Activated CD4-positive, CD25-positive, alpha-beta regulatory T cell treated with anti-CD3 and anti-CD28 coated beads, Interleukin-2, amount 50 U/mL, for 72 hours (primary cell): ENCODE data around the gene SEC14L5.
"Not testable (repeated sequence)": the region's sequence is repeated elsewhere in the genome, so short reads cannot be mapped to it uniquely, and the experiment has no call there.

ENCODE experiments used
- DNase-seq: peaks from one replicate; pipeline ENCODE4 v3.0.0; 2021

SEC14L5 gene

DNA sequence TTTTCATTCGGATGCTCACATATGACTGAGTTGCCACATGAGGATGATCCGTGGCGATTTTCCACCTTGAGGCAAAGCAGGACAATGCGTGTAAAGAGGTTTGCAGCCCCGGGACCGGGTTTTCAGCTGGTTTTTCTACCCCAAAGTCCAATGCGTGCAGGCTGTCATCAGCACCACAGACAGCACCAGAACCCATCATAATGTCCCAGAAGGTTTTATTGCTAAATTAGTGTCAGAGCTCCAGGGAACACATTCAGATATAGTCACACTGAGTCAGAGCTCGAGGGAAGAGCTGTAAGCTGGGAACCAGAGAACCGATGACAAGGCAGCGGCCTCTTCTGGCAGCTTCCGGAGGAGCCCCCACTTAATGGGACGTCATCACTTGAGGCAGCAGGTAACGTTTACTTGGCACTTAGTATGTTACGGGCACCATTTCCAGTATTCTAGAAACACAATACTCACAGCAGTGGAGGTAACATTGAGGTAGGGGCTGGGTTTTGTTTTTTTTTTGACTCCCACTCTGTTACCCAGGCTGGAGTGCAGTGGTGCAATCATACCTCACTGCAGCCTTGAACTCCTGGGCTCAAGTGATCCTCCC lies 84.5 kb downstream of the SEC14L5 start:
- DNase-seq: no peak

- DNase-seq: no peak
Measured at GRCh38 chr16:5044011-5044540, 85.9 kb downstream of the SEC14L5 start.

GRCh38 chr16:5044581-5044980 lies 86.5 kb downstream of the SEC14L5 start:
- not testable (repeated sequence) for DNase-seq

DNA sequence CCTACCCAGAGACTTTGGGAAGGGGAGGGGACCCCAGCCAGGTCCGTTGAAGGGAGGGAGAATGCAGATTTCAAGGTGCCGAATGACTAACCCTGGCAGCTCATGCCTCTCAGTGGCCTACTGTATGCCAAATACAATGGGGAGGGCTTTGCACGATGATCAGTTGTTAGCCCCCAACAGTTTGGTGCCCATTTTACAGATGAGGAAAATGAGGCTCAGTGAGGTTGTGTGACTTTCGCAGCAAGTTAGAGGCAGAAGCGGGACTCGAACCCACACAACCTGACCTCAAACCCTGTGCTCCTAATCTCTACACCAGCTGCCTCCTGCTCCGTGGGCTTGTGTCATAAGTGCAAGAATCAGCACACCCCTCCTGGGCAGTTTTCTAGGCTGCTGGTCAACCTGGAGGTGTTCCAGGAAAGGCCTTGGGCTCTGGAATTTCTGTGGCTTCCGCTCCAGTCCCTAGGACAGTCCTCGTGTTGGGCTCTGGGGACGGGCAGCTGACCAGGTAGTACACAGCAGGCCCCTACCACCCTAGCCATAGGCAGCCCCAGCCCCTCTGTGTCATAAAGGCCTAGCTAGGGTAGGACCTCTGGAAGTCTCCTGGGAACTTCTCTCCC lies 87.5 kb downstream of the SEC14L5 start:
- DNase-seq: no peak

GRCh38 chr16:5046914-5047313 lies 88.8 kb downstream of the SEC14L5 start:
- no peak for DNase-seq

DNA sequence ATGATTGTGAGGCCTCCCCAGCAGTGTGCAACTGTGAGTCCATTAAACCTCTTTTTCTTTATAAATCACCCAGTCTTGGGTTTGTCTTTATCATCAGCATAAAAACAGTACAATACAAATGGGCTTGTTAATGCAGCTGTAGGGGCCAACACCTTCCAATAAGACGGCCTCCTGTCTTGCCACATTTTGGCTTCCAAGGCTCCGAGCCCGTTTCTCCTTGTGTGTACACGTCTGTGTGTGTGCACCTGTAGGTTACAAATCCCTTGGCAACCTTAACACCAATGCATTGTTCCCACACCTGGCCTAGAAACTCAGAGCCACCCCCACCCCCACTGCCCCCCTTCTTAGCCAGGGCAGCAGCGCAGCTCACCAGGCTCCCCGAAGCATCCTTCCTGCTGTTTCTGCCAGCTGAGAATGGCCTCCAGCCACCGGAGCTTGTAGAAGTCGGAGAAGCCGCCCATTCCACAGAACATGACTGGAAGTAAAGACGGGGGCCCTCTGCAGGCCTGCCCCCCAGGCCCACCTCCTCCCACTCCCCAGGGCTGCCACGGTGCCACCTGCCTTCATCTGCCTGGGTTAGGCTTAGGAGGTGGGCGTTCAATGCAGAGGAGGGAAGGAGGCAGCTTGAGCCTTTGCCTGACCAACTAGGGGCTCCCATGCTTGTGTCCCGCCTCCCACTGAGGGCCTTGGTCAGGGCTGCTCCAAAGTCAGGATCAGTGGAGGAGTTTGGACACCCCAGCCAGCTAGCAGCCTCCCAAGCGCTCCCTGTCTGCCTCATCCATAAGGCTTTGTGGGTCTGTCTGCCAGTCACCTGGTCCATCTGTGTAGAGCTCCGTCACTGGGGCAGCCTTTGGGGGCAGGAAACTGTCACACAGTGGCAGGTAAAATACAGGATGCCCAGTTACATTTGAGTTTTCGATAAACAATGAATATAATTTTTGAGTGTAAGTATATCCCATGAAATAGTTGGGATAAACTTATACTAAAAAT lies 97.0 kb downstream of the SEC14L5 start:
- DNase-seq: no peak

DNA sequence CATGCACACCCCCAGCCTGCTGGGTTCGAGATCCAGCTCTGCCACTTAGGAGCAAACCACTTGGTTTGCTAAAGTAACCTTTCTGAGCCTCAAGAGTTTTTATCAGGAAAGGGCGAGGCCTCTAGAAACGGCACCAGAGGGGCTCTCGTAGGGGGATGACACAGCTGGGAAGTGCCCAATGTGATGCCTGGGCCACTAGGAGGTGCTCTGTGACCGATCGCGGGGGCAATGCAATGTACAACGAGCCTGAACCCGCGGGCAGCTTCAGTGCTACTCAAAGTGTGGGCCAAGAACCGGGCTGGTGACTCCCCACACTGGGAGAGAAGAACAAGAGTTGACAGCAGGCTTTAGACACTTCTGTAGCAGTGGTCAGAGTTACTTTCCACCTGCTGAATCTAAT lies 98.2 kb downstream of the SEC14L5 start:
- no peak for DNase-seq

- DNase-seq: no peak
Measured at GRCh38 chr16:5058476-5058875, 100.3 kb downstream of the SEC14L5 start.

- DNase-seq: no peak
Measured at GRCh38 chr16:5059386-5060072, 101.4 kb downstream of the SEC14L5 start.

DNA sequence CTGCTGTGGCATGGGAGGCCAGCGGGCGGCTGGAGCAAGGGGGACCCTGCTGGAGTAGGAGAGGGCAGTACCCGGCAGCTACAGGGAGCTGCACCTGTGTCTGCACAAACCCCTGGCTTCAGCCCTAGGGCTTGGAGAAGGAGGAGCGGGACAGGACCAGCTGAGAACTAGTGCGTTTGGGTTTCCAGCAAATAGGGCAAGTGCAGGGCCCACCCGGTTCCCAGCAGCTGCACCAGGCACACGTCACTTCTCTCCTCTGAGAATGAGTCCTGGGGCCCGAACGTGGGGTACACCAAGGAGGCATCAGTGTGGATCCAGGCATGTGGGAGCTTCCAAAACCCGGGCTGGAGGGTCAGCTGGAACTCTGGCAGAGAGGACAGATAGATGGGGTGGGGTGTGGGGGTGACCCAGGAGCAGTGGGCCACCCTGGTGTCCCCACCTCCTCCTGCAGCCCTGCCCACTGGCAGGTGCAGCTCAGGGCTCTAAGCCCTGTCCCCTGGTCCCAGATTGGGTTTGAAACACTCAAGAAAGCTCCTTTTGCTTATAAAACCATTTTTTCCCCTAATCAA lies 102.0 kb downstream of the SEC14L5 start:
- DNase-seq: no peak

DNA sequence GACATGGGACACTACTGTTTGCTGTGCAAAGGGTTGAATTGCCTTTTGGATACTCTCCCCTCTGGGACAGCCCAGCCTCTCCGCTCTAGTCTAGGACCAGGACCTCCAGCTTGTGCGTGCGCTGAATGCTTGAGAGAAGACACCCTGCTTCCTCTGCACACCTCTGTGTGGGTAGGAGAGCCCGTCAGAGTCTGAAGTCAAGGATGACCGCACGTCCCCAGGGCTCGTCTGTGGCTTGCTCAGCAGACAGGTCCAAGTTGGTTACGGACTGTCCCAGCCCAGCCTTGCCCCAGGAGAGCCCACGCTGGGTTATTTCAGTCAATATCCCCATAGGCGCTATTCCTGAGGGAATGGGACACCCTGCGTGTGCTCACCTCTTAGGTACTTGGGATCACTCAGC lies 103.9 kb downstream of the SEC14L5 start:
- no peak for DNase-seq

GRCh38 chr16:5062790-5063765 lies 104.9 kb downstream of the SEC14L5 start:
- no peak for DNase-seq

GRCh38 chr16:5064915-5065314 lies 106.8 kb downstream of the SEC14L5 start:
- DNase-seq: no peak

- DNase-seq: no peak
Measured at GRCh38 chr16:5065326-5065725, 107.2 kb downstream of the SEC14L5 start.

DNA sequence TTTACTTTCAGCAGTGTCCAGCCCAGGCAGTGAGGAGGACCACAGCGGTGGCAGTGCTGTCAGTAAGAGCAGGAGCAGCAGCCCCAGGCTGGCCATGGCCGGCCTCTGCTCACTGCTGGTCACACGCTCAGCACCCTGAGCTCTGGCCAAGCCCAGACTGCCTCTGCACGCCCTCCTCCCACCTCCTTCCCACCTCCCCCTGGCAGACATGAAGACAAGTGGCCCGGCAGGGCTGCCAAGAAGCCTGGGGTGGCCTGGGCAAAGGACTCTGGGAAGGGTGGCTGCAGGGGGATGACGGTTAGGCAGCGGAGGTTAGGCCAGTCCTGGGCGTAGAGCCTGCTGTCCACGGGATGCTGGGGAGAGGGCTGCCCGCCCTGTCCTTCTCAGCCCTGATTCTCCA lies 107.7 kb downstream of the SEC14L5 start, which contains the start of gene C16orf89:
TSS of gene C16orf89 (minus strand) at position 144 of the 400 bp plus-strand sequence. CDS start at position 96, 48 bp downstream.
- no peak for DNase-seq

DNA sequence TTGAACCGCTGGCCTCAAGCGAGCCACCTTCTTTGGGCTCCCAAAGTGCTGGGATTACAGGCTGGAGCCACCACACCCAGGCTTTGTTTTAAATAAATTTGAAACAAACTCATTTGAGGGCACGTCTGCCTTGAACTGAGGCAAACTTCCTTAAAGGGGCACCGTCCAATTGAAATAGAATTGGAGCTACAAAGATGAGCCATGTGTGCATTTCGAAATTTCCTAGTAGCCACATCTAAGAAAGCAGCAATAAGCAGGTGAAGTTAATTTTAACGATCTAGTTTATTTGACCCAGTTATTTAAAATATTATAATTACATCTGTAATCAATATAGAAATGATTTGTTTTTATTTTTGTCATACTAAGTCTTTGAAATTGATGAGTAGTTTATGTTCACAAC lies 108.4 kb downstream of the SEC14L5 start:
- no peak for DNase-seq
